ENCODE results near the gene PCMT1.

PCMT1 gene

DNA sequence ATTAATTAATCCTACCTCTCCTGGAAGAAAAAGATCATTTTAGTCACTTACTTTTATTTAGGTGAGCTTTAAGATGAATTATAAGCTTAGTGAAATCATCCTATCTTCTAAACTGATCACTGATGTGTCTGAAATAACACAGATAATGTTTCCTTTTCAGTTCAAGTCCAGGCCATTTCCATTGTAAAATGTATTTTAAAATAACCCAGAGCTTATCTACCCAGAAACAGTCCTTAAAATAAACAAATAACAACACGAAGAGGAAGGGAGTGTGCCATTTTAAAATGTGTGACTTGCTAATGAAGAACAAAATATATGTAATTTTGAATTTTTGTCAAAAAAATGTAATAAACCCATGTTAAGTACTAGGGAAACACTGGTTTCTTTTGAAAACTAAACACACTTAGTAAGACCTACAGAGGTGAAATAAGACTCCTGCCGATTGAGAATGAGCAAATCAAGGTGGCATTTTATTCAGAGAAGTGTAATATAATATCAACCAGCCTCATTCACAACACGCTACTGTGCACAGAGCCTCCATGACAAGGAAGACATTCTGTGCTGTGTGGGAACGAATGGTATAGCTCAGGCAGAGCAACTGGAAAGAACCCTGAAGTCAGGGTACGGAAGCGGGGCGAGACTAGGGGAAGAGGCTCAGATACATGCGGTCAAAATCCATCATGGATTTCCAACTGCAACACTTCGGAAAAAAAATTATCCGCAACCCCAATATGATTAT, 106.9 kb downstream of the PCMT1 start:
- H3K4me3 ChIP-seq (ENCODE audit: low read depth, low read length) = no peak overlapping the region
- DNase-seq (ENCODE audit: low read depth) = no peak
- TF ChIP-seq, protein P1, sequence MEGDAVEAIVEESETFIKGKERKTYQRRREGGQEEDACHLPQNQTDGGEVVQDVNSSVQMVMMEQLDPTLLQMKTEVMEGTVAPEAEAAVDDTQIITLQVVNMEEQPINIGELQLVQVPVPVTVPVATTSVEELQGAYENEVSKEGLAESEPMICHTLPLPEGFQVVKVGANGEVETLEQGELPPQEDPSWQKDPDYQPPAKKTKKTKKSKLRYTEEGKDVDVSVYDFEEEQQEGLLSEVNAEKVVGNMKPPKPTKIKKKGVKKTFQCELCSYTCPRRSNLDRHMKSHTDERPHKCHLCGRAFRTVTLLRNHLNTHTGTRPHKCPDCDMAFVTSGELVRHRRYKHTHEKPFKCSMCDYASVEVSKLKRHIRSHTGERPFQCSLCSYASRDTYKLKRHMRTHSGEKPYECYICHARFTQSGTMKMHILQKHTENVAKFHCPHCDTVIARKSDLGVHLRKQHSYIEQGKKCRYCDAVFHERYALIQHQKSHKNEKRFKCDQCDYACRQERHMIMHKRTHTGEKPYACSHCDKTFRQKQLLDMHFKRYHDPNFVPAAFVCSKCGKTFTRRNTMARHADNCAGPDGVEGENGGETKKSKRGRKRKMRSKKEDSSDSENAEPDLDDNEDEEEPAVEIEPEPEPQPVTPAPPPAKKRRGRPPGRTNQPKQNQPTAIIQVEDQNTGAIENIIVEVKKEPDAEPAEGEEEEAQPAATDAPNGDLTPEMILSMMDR (IDR thresholded peaks at IDR 0.05; ENCODE audit: low read depth, low read length, missing control alignments) = no peak
- in situ Hi-C loops (cut with HindIII; ENCODE audit: low sequenced_read_pairs) = loop anchor here (10.0 kb wide), 1 partner anchor 48 kb away; no protein-coding TSS in a partner anchor

DNA sequence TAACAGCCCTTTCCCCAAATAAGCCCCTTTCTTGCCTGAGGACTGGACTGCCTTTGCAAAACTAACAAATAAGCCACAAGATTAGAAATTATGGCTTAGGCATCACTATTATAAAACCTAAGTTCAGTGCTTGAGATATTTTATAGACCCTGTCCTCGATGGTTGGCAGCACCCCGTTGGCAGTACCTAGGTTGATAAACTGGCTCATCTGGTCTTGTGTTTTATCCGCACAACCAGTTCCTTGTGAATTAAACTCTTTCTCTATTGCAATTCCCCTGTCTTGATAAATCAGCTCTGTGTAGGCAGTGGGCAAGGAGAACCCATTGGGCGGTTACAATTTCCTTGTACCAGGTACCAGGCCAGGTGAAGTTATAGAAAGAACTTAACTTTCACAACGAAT, 108.0 kb downstream of the PCMT1 start:
- no peak overlapping the region for H3K4me3 ChIP-seq (ENCODE audit: low read depth, low read length)
- TF ChIP-seq, protein P1 (IDR thresholded peaks at IDR 0.05; ENCODE audit: low read depth, low read length, missing control alignments) = no peak
- DNase-seq (ENCODE audit: low read depth) = no peak
- in situ Hi-C loops (cut with HindIII; ENCODE audit: low sequenced_read_pairs) = loop anchor here (10.0 kb wide), 1 partner anchor 47 kb away; no protein-coding TSS in a partner anchor

DNA sequence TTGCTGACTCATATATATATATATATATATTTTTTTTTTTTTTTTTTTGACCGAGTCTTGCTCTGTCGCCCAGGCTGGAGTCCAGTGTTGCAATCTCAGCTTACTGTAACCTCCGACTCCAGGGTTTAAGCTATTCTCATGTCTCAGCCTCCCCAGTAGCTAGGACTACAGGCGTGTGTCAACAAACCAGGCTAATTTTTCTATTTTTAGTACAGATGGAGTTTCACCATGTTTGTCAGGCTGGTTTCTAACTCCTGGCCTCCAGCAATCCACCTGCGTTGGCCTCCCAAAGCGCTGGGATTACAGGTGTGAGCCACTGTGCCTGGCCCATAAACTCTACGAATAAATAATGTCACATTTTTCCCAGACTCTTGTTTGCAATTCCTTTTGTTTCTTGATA, 109.8 kb downstream of the PCMT1 start:
- TF ChIP-seq, protein P1 (IDR thresholded peaks at IDR 0.05; ENCODE audit: low read depth, low read length, missing control alignments) = no peak
- in situ Hi-C loops (cut with HindIII; ENCODE audit: low sequenced_read_pairs) = loop anchor here (10.0 kb wide), 1 partner anchor 45 kb away; no protein-coding TSS in a partner anchor
- H3K4me3 ChIP-seq (ENCODE audit: low read depth, low read length) = no peak overlapping the region
- no peak for DNase-seq (ENCODE audit: low read depth)

DNA sequence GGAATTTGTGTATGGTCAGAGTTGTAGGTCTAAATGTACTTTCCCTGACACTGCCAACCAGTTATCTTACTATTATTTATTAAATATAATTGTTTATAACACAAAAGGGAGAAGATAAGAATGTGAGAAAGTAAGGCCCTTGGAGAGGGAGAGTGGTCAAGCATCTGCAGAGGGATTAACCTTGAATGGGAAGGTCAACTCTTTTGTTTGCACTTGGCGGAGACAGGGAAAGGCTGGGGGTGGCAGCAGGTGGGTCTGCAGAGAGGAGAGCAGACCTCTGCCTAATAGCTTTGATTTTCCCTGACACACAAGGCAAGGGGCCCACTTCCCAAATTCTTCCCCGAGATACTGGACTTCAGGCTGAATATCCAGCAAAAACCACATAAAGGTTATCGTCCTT, 110.4 kb downstream of the PCMT1 start:
- H3K4me3 ChIP-seq (ENCODE audit: low read depth, low read length) = no peak overlapping the region
- in situ Hi-C loops (cut with HindIII; ENCODE audit: low sequenced_read_pairs) = loop anchor here (10.0 kb wide), 1 partner anchor 45 kb away; no protein-coding TSS in a partner anchor
- TF ChIP-seq, protein P1 (IDR thresholded peaks at IDR 0.05; ENCODE audit: low read depth, low read length, missing control alignments) = no peak
- no peak for DNase-seq (ENCODE audit: low read depth)

DNA sequence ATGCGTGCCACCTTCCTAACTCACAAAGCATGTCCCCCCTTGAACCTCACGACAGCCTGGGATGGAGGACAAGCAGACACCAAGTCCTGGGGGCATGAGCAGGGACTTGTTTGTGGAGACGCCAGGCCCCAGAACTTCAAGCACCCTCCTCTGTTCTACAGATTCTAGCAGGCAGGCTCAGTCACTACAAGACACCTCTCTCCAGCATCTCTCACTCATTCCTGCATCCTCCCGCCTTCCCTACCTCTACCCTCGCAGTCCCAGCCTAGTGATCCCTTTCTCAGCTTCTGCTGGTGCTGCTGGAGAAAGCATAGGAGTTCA, 110.9 kb downstream of the PCMT1 start:
- in situ Hi-C loops (cut with HindIII; ENCODE audit: low sequenced_read_pairs) = no loop called here
- TF ChIP-seq, protein P1 (IDR thresholded peaks at IDR 0.05; ENCODE audit: low read depth, low read length, missing control alignments) = no peak
- DNase-seq (ENCODE audit: low read depth) = no peak
- no peak overlapping the region for H3K4me3 ChIP-seq (ENCODE audit: low read depth, low read length)

All from astrocyte of the cerebellum (primary cell).